Measurements from ENCODE around the gene ACTR6.

The ACTR6 gene

GRCh38 chr12:100265732-100266584 lies 65.3 kb downstream of the ACTR6 start:
- no peak for DNase-seq (ENCODE audit: low read depth in 1 of 2, low spot score in 1 of 2)

- DNase-seq (ENCODE audit: low read depth in 1 of 2, low spot score in 1 of 2) = peak; percentile 82 to 86
These were observed 65.9 kb downstream of the ACTR6 start for GRCh38 chr12:100266585-100266834.

GRCh38 chr12:100266835-100267602 lies 66.4 kb downstream of the ACTR6 start, which contains the start of the genes DEPDC4 and SCYL2:
Gene DEPDC4 (minus strand): TSS chr12:100267079. CDS start chr12:100267076, 3 bp downstream.
Gene SCYL2 (plus strand): TSS chr12:100267177. CDS start chr12:100282971, 15,794 bp downstream.
- peak; percentile 81 to 89 for DNase-seq (ENCODE audit: low read depth in 1 of 2, low spot score in 1 of 2)

DNA sequence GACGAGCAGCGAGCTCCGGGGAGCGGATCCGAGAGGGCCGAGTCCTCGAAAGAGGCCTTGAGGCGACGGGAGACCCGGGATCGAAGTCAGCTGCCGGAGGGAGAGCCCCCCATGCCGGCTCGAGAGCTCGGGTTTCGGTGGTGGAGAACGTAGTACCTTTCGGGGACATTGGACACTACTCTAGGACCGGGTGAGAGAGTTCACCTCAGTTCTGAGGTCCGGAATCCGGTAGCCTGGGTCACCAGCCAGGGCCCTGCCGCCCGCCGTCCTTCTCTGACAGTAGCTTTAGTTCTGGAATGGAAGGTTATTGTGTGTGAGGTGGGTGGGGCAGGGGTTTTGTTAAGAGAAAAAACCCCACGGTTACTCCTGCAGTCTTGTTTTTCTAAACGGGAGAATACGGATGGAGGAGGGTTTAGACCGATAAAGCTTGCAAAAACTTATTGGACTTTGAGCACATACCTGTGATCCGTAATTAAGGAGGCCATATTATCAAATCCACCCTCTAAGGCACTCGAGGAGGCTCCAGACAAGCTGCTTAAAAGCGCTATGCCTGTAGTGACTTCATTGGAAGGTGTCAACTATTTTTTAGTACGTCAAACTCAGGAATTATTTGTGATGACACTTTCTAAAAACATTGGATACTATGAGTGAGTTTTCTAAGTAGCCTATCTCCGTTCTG lies 67.1 kb downstream of the ACTR6 start:
- no peak for DNase-seq (ENCODE audit: low read depth in 1 of 2, low spot score in 1 of 2)

- DNase-seq (ENCODE audit: low read depth in 1 of 2, low spot score in 1 of 2) = no peak
These were observed 68.4 kb downstream of the ACTR6 start for GRCh38 chr12:100268835-100269564.

DNA sequence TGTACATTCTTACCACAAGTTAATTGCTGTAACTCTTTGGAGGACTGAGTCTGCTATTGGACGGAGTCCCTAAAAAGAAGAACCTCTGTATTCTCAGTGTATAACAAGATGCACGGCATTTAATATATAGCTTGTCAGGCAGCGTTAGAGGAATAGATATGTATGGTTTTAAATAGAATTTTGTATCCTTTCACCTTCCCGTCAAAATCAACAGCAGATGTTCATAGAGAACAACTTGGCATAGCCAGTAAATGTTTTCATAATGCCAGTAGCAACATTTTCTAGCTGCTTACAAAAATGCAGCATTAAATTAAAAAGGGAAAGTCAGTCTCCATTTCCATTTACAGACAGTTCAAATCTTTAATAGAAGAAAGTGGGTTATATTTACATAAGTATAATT lies 73.2 kb downstream of the ACTR6 start:
- DNase-seq (ENCODE audit: low read depth in 1 of 2, low spot score in 1 of 2) = no peak

Measured in activated T-helper 1 cell treated with anti-CD3 and anti-CD28 coated beads, Interleukin-2, amount 50 U/mL, for 16 hours (primary cell).